Type B pancreatic cell (in vitro differentiated cells): ENCODE results near the gene SGCB. TPM values are rescaled to one million over a fixed set of nuclear protein-coding genes. Genes with fewer than 3 reads are reported as not detected.

Experiments
- DNase-seq: peaks from one replicate; pipeline ENCODE4 v3.0.0; 2021; ENCODE audit warnings: mixed read lengths; ENCODE audit not compliant: unreplicated experiment; ENCODE audit errors: extremely low spot score
- H3K27ac Mint-ChIP-seq: 2 replicates; pipeline ENCODE4 v1.8.0; 2021; ENCODE audit warnings: mild to moderate bottlenecking, mixed read lengths
- H3K27me3 Mint-ChIP-seq: 2 replicates; pipeline ENCODE4 v1.8.0; 2021; ENCODE audit warnings: mixed read lengths
- H3K36me3 Mint-ChIP-seq: 2 replicates; pipeline ENCODE4 v1.8.0; 2021; ENCODE audit warnings: mixed read lengths
- H3K4me1 Mint-ChIP-seq: one replicate; pipeline ENCODE4 v1.8.0; 2021; ENCODE audit warnings: mixed read lengths; ENCODE audit not compliant: unreplicated experiment
- H3K4me3 Mint-ChIP-seq: 2 replicates; pipeline ENCODE4 v1.8.0; 2021; ENCODE audit warnings: mild to moderate bottlenecking, mixed read lengths
- H3K9me3 Mint-ChIP-seq: 2 replicates; pipeline ENCODE4 v1.8.0; 2021; ENCODE audit warnings: mixed read lengths
- total RNA-seq: library from RNA; stranded (reverse); gene quantifications from 2 replicates; pipeline ENCODE4 v1.2.1, GENCODE V29; 2021; ENCODE audit warnings: low replicate concordance
- TF ChIP-seq, protein P1 (sequence below): fragments of 200-600 bp; sonication (generic); conservative IDR thresholded peaks from 2 replicates; pipeline ENCODE4 v1.5.0; 2021; ENCODE audit warnings: antibody characterized with exemption, mild to moderate bottlenecking

SGCB gene
- total RNA-seq, 1 donor from 2014 or later, result 39.1 TPM

GRCh38 chr4:52071791-52072546 is 33.9 kb upstream of the SGCB start:
- no peak for DNase-seq
- H3K36me3 Mint-ChIP-seq, result peaks cover 7% of the 10 kb centered on the region
- no peak overlapping the region for H3K27ac Mint-ChIP-seq
- TF ChIP-seq, protein P1, sequence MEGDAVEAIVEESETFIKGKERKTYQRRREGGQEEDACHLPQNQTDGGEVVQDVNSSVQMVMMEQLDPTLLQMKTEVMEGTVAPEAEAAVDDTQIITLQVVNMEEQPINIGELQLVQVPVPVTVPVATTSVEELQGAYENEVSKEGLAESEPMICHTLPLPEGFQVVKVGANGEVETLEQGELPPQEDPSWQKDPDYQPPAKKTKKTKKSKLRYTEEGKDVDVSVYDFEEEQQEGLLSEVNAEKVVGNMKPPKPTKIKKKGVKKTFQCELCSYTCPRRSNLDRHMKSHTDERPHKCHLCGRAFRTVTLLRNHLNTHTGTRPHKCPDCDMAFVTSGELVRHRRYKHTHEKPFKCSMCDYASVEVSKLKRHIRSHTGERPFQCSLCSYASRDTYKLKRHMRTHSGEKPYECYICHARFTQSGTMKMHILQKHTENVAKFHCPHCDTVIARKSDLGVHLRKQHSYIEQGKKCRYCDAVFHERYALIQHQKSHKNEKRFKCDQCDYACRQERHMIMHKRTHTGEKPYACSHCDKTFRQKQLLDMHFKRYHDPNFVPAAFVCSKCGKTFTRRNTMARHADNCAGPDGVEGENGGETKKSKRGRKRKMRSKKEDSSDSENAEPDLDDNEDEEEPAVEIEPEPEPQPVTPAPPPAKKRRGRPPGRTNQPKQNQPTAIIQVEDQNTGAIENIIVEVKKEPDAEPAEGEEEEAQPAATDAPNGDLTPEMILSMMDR, result no peak
- no peak overlapping the region for H3K4me3 Mint-ChIP-seq
- peaks cover 3% of the 10 kb centered on the region for H3K9me3 Mint-ChIP-seq
- H3K27me3 Mint-ChIP-seq, result peaks cover 17% of the 10 kb centered on the region
- peaks cover 5% of the 10 kb centered on the region for H3K4me1 Mint-ChIP-seq

DNA sequence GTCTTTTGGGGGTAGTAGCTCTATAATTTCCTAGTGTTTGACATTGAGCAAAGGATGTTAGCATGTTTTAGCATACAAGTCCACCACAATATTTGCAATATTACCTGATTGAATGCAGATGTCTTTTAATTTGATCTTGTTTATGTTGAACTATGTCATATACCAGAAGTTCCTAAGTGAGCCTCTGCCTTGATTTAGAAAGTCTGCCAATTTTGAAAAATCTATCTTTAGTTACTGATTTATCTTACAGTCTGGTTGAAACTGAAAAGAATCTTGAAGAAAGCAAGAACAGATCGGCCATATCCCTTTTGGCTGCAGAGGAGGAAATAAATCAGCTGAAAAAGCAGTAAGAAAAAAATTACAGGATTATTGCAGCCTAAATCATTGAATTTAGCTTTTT is 31.5 kb upstream of the SGCB start:
- Mint-ChIP-seq H3K36me3 (peaks cover 6% of the 10 kb centered on the region), H3K9me3 (peaks cover 3% of the 10 kb centered on the region), H3K27me3 (peaks cover 5% of the 10 kb centered on the region), H3K4me1 (peaks cover 5% of the 10 kb centered on the region), H3K27ac (no peak overlapping the region), H3K4me3 (no peak overlapping the region)
- TF ChIP-seq, protein P1, result no peak
- no peak for DNase-seq

DNA sequence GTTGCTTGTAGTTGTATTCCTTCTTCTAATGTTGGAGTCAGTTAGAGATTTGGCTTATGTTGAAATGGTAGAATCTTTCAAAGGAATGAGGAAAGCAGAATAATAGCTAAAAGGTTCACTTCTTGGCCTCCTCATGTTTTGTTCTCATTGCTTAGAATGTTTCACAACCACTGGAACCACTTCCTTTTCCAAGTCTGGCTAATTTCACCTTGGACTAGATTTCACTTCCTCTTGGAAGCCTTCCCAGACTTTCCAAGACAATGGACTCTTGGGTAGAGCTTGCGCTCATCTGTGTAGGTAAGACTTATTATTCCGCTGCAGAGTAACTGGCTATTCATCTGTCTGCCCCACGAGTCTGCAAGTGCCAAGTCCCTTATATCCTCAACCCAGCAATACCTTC is 21.3 kb upstream of the SGCB start:
- Mint-ChIP-seq H3K4me3 (no peak overlapping the region), H3K9me3 (no peaks in the 10 kb centered on the region), H3K27me3 (no peaks in the 10 kb centered on the region), H3K36me3 (no peaks in the 10 kb centered on the region), H3K27ac (no peak overlapping the region), H3K4me1 (no peaks in the 10 kb centered on the region)
- TF ChIP-seq, protein P1, result no peak
- no peak for DNase-seq

- H3K27ac Mint-ChIP-seq, result no peak overlapping the region
- no peak for DNase-seq
- peaks cover 4% of the 10 kb centered on the region for H3K4me1 Mint-ChIP-seq
- H3K9me3 Mint-ChIP-seq, result no peaks in the 10 kb centered on the region
- H3K27me3 Mint-ChIP-seq, result no peaks in the 10 kb centered on the region
- TF ChIP-seq, protein P1, result no peak
- H3K36me3 Mint-ChIP-seq, result peaks cover 4% of the 10 kb centered on the region
- no peak overlapping the region for H3K4me3 Mint-ChIP-seq
Measured at GRCh38 chr4:52058275-52058674, 20.2 kb upstream of the SGCB start.

DNA sequence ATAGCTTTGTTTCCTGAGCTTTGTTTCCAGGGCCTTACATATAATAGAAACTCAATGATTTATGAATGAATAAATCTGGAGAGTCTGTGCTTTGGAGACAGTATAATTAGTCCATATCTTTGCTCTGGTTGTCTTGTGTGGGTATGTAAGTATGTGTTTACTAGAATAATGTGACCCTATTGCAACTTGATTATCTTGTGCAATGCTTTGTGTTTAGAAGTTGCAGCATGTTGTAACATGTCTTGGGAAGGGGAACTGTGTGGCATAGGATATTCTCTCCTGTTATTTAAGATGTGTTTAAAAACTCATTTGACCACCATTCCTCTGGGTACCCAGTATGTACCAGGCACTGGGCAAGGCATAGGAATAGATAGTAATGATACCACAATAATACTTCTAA is 19.1 kb upstream of the SGCB start:
- TF ChIP-seq, protein P1, result no peak
- H3K4me3 Mint-ChIP-seq, result no peak overlapping the region
- H3K9me3 Mint-ChIP-seq, result no peaks in the 10 kb centered on the region
- peaks cover 14% of the 10 kb centered on the region for H3K4me1 Mint-ChIP-seq
- H3K36me3 Mint-ChIP-seq, result peaks cover 5% of the 10 kb centered on the region
- DNase-seq, result no peak
- no peak overlapping the region for H3K27ac Mint-ChIP-seq
- H3K27me3 Mint-ChIP-seq, result no peaks in the 10 kb centered on the region
